ENCODE measurements around the gene PRRG4.

The PRRG4 gene

DNA sequence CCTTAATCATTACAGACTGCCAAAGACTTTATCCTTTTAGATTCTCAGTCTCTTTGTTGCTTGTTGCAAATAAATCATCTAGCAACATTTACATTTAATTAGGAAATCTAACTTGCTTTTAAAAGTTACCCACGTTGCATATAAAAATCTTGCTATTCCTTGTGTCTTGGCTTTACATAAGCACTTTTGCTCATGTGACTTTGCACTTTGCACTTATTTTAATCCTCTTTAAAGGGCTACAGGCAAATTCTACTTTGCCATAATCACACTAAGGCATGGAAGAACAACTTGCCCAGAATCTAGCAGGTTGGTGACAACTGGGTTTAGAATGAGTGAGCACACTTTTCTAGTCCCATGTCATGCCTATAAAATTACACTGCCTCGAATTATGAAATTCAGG, 25.9 kb downstream of the PRRG4 start:
- no peaks in the 10 kb centered on the region for H4K20me1 ChIP-seq (ENCODE audit: insufficient read depth, low read length, poor library complexity, severe bottlenecking)
- no peaks in the 10 kb centered on the region for H3K4me1 ChIP-seq (ENCODE audit: insufficient read depth, low read length, poor library complexity, severe bottlenecking)
- no peak overlapping the region for H2AFZ ChIP-seq (ENCODE audit: low read length)
- no peaks in the 10 kb centered on the region for H3K36me3 ChIP-seq (ENCODE audit: insufficient read depth, low read length)
- no peaks in the 10 kb centered on the region for H3F3A ChIP-seq (ENCODE audit: low read depth)
- TF ChIP-seq EZH2phosphoT487 (IDR thresholded peaks at IDR 0.05; ENCODE audit: borderline replicate concordance) = no peak
- TF ChIP-seq, protein P1, sequence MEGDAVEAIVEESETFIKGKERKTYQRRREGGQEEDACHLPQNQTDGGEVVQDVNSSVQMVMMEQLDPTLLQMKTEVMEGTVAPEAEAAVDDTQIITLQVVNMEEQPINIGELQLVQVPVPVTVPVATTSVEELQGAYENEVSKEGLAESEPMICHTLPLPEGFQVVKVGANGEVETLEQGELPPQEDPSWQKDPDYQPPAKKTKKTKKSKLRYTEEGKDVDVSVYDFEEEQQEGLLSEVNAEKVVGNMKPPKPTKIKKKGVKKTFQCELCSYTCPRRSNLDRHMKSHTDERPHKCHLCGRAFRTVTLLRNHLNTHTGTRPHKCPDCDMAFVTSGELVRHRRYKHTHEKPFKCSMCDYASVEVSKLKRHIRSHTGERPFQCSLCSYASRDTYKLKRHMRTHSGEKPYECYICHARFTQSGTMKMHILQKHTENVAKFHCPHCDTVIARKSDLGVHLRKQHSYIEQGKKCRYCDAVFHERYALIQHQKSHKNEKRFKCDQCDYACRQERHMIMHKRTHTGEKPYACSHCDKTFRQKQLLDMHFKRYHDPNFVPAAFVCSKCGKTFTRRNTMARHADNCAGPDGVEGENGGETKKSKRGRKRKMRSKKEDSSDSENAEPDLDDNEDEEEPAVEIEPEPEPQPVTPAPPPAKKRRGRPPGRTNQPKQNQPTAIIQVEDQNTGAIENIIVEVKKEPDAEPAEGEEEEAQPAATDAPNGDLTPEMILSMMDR (conservative IDR thresholded peaks at IDR 0.05; ENCODE audit: low read length) = no peak
- no peaks in the 10 kb centered on the region for H3K27me3 ChIP-seq (ENCODE audit: insufficient read depth, low read length, poor library complexity, severe bottlenecking)
- no peaks in the 10 kb centered on the region for H3K79me2 ChIP-seq (ENCODE audit: insufficient read depth, low read length)
- no peaks in the 10 kb centered on the region for H3K9me3 ChIP-seq (ENCODE audit: insufficient read depth, low read depth, low read length)
- no peaks in the 10 kb centered on the region for H3K9me2 ChIP-seq (replicated peaks; ENCODE audit: low read depth, low read length)
- no peak overlapping the region for H3K4me2 ChIP-seq (ENCODE audit: low read depth, low read length, poor library complexity, severe bottlenecking)
- H3K9ac ChIP-seq (ENCODE audit: low read depth, low read length, poor library complexity, severe bottlenecking) = no peak overlapping the region
- H3K4me3 ChIP-seq (ENCODE audit: low read length, poor library complexity, severe bottlenecking) = no peak overlapping the region

DNA sequence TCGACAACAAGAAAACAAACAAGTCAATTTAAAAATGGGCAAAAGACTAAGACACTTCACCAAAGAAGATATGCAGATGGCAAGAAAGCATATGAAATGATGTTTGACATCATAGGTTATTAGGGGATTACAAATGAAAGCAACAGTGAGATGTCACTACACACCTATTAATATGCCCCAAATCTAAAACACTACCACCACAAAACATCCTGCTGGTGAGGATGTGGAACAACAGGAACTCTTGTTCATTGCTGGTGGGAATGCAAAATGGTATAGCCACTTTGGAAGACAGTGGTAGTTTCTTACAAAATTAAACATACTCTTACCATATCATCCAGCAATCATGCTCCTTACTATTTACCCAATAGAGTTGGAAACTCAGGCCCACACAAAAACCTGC, 29.0 kb downstream of the PRRG4 start:
- Histone ChIP-seq H3F3A (ENCODE audit: low read depth) (no peaks in the 10 kb centered on the region), H3K27me3 (ENCODE audit: insufficient read depth, low read length, poor library complexity, severe bottlenecking) (no peaks in the 10 kb centered on the region), H4K20me1 (ENCODE audit: insufficient read depth, low read length, poor library complexity, severe bottlenecking) (no peaks in the 10 kb centered on the region), H3K79me2 (ENCODE audit: insufficient read depth, low read length) (no peaks in the 10 kb centered on the region), H3K4me3 (ENCODE audit: low read length, poor library complexity, severe bottlenecking) (no peak overlapping the region), H3K9me2 (replicated peaks; ENCODE audit: low read depth, low read length) (no peaks in the 10 kb centered on the region), H3K4me2 (ENCODE audit: low read depth, low read length, poor library complexity, severe bottlenecking) (no peak overlapping the region), H2AFZ (ENCODE audit: low read length) (no peak overlapping the region), H3K4me1 (ENCODE audit: insufficient read depth, low read length, poor library complexity, severe bottlenecking) (no peaks in the 10 kb centered on the region), H3K9me3 (ENCODE audit: insufficient read depth, low read depth, low read length) (no peaks in the 10 kb centered on the region), H3K9ac (ENCODE audit: low read depth, low read length, poor library complexity, severe bottlenecking) (no peak overlapping the region), H3K36me3 (ENCODE audit: insufficient read depth, low read length) (no peaks in the 10 kb centered on the region)
- no peak for TF ChIP-seq EZH2phosphoT487 (IDR thresholded peaks at IDR 0.05; ENCODE audit: borderline replicate concordance)
- TF ChIP-seq, protein P1 (conservative IDR thresholded peaks at IDR 0.05; ENCODE audit: low read length) = peak; percentile 37; the same call in 1 of the 2 replicates

DNA sequence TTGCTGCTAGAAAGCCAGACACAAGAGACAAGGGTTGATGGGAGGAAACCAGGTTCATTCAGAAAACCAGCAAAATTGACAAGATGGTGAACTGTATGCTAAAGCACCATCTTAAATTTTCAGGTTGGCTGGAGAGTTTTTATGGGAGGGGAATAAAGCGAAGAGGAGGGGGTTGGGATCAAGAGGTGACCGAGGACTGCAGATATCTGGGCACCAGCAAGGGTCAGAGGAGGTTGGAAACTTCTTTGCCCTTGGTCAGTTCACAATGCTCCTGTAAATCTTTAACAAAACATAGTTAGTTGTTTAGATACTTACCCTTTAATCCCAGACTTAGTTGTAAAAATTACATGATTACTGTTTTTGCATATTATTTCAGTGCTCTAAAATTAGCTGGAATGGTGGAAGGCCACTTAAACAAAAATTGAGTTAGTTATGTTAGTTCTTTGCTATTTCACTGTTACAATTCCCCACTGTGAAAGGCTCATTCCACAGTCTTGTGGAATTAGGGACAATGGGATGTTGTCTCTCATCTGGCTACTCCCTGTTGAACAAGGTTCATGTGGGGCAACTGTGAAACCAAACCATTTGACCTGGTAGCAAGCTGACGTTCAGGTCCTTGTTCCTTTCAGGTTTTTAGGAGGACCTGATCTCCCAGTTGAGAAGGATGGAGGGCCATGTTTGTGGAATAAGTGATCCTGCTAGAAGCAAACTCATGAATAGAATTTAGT, 32.3 kb downstream of the PRRG4 start:
- Histone ChIP-seq H3K9me2 (replicated peaks; ENCODE audit: low read depth, low read length) (no peaks in the 10 kb centered on the region), H3K27me3 (ENCODE audit: insufficient read depth, low read length, poor library complexity, severe bottlenecking) (no peaks in the 10 kb centered on the region), H3K9ac (ENCODE audit: low read depth, low read length, poor library complexity, severe bottlenecking) (no peak overlapping the region), H4K20me1 (ENCODE audit: insufficient read depth, low read length, poor library complexity, severe bottlenecking) (no peaks in the 10 kb centered on the region), H3K9me3 (ENCODE audit: insufficient read depth, low read depth, low read length) (no peaks in the 10 kb centered on the region), H3K36me3 (ENCODE audit: insufficient read depth, low read length) (no peaks in the 10 kb centered on the region), H2AFZ (ENCODE audit: low read length) (no peak overlapping the region), H3F3A (ENCODE audit: low read depth) (no peaks in the 10 kb centered on the region), H3K4me3 (ENCODE audit: low read length, poor library complexity, severe bottlenecking) (no peak overlapping the region), H3K4me1 (ENCODE audit: insufficient read depth, low read length, poor library complexity, severe bottlenecking) (no peaks in the 10 kb centered on the region), H3K4me2 (ENCODE audit: low read depth, low read length, poor library complexity, severe bottlenecking) (no peak overlapping the region), H3K79me2 (ENCODE audit: insufficient read depth, low read length) (no peaks in the 10 kb centered on the region)
- TF ChIP-seq, protein P1 (conservative IDR thresholded peaks at IDR 0.05; ENCODE audit: low read length) = no peak
- TF ChIP-seq EZH2phosphoT487 (IDR thresholded peaks at IDR 0.05; ENCODE audit: borderline replicate concordance) = no peak
